Embryonic facial prominence (tissue), 1 donor: ENCODE results near the gene ELFN2.

Source experiments
- DNase-seq: peaks from one replicate; pipeline ENCODE4 v3.0.0-alpha.2; 2016; ENCODE audit errors: extremely low spot score

ELFN2 gene

DNA sequence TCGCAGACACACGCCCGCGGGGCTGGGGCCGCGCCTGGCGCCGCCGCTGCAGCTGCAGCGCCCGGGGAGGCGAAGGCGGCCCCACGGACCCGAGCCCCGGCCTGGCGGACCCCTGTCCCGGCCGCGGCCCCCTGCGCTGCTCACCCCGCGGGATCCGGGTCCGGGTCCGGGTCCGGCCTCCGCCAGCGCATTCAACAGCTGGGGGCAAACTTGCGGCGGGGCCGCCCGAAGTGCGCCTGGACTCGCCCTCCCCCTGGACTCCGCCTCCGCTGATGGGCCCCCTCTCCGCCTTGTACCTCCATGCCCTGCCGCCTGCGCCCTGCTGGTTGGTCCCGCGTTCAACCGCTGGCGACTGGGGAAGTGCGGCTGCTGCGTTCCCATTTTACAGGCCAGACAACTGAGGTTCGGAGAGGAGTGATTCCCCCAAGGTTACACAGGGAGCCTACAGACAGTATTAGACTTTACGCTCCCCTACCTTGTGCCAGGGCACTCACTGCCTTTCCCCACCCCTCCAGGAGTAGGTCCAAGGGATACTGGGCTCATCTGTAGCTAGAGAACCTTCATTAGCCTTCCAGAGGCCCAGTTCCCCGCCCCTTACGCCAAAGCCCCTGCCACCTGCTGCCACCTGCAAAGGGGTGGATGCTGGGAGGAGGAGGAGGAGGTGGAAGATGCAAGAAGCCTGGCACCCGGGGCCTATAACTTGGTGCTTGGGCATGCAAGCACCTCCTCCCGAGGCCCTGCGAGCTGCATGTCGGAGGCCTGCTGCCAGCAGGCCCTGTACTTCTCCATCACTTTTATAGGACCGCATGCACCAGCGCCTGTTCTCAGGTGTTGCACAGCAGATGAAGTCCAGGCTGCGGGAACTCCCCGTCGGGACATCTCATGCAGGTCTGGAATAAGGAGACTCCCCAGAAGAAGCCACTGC is 694 bp upstream of the ELFN2 start:
- DNase-seq, result no peak

DNA sequence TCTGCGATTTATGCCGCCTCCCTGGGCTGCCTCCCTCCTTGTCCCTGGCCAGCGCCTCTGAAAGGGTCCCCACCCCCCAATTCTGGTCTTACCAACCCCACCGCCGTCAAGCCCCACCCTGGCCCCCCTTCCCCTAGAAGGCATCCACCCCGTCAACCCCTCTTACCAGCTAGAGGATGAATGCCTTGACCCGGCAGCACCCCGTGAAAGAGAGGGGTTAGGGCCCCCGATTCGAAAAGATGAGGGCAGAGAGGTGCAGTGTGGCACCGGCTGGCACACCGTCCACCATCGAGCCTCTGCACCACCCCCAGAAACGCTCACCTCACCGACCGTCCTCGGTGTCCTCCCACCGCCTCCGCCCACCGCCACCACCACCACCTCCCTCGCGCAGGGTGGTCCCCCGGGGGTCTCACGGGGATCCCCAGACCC is 559 bp downstream of the ELFN2 start:
- DNase-seq, result no peak

DNA sequence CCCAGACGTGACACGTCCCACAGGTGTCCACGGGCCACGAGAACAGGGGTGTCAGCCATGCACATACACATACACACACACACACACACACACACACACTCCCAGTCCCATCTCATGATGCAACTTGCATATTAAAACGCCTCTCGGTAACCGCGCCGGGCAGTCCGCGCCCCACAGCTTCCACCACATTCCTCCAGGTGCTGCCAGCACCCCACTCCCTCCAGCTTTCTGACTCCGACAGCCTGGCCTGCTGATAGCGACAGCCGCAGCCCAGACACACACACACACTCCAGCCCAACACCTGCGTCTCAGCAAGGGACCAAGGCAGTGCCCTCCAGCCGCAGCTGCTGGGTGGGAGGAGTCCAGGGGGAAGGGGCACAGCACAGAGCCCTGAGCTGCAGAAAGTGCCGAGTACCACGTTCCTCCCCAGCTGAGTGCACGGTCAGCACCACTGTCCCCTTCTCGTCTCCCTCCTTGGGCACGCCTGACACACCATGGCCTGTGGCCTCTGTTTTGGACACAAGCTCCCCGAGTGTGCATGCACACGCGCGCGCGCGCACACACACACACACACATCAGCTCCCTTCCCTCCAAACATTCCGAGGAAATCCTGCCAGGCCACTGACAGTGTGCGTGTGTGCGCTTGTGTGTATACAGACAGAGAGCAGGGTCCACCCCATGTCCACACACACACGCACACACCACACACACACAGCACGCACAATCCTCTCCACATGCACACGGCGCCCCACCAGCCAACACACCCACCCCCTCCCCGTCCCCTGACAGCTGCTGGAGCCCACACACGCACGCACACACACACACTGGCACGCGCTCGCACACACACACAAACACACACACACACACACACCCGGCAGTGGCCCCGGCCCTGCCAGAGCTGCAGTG is 1.2 kb downstream of the ELFN2 start:
- DNase-seq, result no peak

- DNase-seq, result no peak
Measured at GRCh38 chr22:37425369-37425768, 1.9 kb downstream of the ELFN2 start.

DNA sequence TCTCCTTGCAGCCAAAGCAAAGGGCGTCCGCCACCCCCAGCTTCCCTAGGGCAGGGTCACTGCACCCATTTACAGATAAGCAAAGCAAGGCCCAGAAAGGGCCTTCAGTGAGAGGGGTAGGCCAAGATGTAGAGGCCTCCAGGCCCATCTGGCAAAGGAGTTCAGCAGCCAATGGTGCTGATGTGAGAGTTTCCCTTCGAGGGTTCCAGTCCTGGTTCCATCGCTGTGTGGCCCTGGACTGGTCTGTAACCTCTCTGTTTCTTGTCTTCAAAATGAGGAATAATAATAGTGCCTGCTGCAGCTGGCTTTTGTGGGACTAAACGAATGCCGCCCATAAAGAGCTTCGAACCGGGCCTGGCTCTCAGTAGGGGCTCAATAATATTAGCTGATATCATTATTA is 4.0 kb downstream of the ELFN2 start:
- DNase-seq, result no peak

DNA sequence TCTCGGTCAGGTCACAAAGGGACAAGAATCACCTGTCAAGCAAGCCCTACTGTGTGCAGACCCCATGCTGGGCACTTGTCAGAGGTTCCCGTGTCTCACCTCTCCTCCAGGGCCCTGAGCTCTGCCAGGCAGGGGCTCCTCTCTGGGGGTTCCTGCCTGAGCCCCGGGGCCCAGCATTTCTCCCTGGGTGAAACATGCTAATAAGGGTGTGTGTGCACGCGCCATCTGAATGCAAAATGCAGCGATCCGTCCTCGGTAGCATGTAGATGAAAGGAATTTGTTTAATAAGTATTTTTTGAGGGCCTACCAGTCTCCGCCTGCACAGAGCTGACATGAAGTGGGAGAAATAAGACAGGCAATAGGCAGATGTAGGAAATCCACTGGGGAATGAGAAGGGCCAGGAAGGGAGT is 5.8 kb downstream of the ELFN2 start:
- no peak for DNase-seq

GRCh38 chr22:37420686-37421467 is 6.4 kb downstream of the ELFN2 start:
- DNase-seq, result no peak

DNA sequence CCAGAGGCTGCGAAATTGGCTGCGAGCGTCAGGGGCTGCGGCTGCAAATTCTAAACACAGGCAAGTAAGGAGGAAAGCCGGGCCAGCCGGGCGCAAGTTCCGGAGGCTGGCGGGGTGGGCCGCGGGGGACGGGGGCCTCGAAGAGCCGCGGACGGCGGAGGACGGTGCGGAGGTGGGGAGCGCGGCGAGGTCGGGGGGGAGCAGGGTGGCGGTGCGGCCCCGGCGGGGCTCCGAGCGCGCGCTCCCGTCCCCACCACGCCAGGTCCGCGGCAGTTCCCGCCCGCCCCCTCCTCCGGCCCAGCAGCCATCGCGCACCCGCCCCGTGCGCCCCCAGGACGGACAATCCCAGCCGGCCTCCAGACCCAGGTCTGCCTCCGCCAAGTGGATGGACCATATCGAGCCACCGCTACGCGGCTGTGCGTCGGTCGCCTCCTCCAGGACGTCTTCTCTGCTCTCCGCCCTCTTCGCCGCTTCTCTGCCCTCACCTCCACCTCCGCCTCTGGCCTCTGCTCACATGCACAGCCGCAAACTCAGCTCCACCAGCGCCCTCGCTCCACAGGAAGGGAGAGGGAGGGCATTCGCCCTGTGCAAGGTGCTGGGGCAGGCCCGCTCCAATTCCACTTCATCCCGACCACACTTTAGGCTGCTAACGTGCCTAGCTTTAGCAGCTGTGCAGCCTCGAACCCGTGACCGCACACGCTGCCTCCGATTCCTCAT is 7.2 kb downstream of the ELFN2 start:
- DNase-seq, result no peak

DNA sequence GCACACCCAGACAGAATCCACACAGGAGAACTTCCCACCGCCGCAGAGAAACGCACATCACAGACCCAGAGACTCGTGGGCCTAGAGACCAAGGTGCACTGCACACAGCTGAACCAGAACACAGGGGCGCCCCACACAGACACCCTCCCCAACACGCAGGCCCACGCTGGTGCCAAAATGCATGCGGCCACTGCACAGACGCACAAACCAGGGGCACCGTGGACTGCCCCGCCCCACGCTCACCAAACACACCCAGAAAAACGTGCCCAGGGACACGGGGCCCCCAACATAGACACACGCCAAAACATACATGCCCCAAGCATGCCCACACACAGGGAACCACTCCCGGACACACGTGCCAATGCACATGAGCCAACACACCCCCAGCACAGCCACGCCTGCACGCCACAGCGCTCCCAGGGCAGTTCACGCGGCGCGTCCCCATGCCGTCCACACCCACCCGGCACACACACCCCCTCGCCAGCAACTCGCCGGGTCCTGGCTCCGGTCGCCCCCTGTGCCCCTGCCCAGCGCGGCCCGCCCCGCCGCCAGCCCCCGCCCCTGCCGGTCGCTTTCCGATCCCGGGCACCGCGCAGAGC is 7.8 kb downstream of the ELFN2 start:
- DNase-seq, result no peak

GRCh38 chr22:37418627-37419369 is 8.5 kb downstream of the ELFN2 start:
- DNase-seq, result no peak

- DNase-seq, result no peak
Measured at GRCh38 chr22:37417677-37418348, 9.5 kb downstream of the ELFN2 start.

- no peak for DNase-seq
Measured at GRCh38 chr22:37417264-37417663, 10.0 kb downstream of the ELFN2 start.

DNA sequence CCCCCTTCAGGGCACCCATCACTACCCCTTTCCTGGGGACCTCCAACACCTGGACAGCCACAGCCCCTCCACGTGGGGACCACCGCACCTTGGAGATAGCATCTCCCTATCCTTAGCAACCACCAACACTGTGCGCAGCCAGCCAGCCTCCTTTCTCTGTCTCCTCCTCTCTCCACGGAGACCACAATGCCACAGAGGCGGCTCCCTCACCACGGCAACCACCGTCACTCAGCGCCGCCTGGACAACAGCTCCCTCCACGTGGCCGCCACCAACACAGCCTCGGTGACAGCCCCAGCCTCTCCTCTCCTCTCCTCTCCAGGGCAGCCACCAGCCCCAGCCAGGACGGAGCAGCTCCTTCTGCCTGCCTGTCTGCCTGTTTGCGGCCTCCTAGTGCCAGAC is 10.5 kb downstream of the ELFN2 start:
- DNase-seq, result no peak

DNA sequence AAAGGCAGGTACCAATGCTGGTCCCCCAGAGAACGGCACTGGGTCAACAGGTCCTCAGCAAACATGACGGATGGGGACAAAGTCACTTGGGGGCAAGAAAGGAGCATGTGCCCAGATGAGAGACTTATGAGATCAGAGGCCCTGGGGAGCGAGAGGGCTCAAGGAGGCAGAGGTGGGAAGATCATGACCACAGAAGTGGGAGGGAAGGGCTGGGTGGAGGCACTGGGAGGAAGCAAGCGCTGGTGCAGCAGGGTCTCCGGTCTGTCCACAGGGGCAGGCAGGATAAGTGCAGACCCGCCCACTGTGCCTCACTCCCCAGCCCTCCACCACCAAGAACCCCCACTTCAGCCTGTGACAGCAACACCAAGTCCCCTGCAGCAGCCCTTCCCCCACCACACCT is 10.9 kb downstream of the ELFN2 start:
- no peak for DNase-seq

DNA sequence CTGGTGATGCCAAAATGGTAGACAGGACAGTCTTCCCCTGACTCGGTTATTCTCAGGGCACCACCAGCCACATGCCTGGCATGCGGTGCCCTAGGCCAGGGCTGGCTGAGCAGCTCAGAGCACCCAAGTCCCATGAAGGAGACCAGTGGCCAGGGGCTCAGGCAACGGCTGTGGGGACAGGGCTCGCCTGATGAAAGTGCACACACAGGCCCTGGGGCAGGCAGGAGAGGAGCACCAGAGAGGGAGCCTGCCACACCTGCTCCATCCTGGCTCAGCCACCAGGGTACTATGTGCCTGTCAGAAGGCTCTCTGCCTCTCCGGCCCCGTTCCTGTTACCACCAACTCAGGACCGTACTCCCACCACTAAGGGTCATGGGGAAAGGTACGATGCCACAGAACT is 12.1 kb downstream of the ELFN2 start:
- no peak for DNase-seq

DNA sequence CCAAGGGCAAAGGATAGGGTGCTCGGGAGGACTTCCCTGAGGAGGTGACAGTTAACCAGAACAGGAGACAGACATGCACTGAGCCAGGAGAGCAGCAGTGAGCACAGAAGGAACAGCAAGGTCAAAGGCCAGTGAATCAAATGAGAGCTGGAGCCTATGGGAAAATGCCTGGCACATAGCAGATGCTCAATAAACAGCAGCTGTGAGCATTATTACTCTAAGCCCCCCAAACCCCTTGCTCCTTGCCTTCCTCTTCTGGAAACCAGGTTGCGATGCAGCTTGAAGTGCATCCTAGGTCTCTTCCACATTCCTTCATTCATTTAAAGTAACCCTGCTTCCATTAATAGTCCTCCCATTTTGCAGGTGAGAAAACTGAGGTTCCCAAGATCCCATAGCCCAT is 13.0 kb downstream of the ELFN2 start:
- no peak for DNase-seq

- no peak for DNase-seq
Measured at GRCh38 chr22:37413546-37413945, 13.7 kb downstream of the ELFN2 start.

DNA sequence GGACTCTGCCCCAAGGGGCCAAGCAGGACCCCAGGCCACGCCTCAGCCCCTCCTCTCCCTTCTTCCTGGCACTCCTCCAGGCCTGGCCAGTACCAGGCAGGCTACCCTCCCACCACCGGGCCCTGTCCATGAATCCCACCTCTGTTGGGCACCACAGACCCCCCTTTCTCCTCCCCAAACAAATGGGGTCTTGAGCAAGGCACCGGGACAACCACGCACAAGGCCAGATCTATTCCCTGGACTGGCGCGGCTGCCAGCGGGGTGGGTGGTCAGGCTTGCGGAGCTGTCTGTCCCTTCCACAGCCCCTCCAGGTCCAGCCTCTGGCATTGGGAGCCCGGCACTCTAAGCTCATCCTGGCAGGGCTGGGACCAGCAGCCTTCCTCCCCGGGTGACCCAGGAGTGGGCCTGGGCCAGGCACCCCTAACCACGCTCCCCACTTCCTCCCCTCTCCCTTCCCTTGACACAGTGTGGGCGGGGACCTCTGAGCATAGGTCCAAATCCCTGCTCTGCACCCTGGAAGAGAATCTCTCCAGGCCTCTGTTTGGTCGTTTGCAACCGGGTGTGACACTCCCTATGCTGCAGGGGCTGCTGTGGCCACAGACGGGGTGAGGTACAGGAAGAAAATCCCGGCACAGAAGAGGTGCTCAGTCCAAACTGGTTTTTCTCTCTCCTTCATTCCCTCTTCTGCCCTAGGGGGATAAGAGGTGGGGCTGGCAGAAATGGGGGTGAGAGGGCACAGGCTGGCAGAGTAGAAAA is 14.6 kb downstream of the ELFN2 start:
- DNase-seq, result no peak

DNA sequence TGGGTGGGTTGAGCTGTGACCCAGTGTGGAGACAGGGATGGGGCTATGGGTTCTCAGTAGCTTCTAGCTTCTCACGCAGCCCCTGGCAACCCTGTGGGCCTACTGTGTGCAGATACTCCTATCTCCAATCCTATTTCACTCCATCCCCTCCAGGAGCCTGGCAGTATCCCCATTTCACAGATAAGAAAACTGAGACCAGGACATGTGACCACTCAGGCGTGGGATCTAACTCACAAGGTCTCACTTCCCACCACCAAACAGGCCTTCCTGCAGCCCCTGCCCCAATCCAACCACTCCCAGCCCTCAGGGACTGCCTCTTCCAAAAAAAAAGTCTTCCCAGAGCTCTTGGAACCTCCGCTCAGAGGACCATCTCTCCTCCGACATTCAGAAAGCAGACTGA is 15.6 kb downstream of the ELFN2 start:
- no peak for DNase-seq
